Neural progenitor cell (in vitro differentiated cells): ENCODE data around the gene ING1. TPM values are rescaled to one million over a fixed set of nuclear protein-coding genes. Genes with fewer than 3 reads are reported as not detected.

Experiments
- DNase-seq: peaks from one replicate; pipeline ENCODE4 v3.0.0-alpha.2; 2016; ENCODE audit warnings: low spot score
- H2AFZ ChIP-seq: fragments of 200-600 bp; sonication (generic); replicated peaks from 2 replicates; pipeline ENCODE4 v1.6.1; 2016; ENCODE audit warnings: antibody characterized with exemption
- H3F3A ChIP-seq: fragments of 200-600 bp; sonication (generic); 2 replicates; pipeline ENCODE4 v1.6.1; 2016; ENCODE audit warnings: antibody characterized with exemption, low read depth
- H3K27ac ChIP-seq: fragments of 200-600 bp; sonication (generic); 2 replicates; pipeline ENCODE4 v1.5.1; 2016; ENCODE audit warnings: mild to moderate bottlenecking
- H3K27me3 ChIP-seq: fragments of 200-600 bp; sonication (generic); 2 replicates; pipeline ENCODE4 v1.6.1; 2016; ENCODE audit warnings: mild to moderate bottlenecking, moderate library complexity
- H3K36me3 ChIP-seq: fragments of 200-600 bp; sonication (generic); 2 replicates; pipeline ENCODE4 v1.5.1; 2016
- H3K4me1 ChIP-seq: fragments of 200-600 bp; sonication (generic); 2 replicates; pipeline ENCODE4 v1.6.1; 2016; ENCODE audit warnings: mixed run types
- H3K4me2 ChIP-seq: fragments of 200-600 bp; sonication (generic); 2 replicates; pipeline ENCODE4 v1.6.1; 2016
- H3K4me3 ChIP-seq: fragments of 200-600 bp; sonication (generic); 2 replicates; pipeline ENCODE4 v1.5.1; 2016
- H3K79me2 ChIP-seq: fragments of 200-600 bp; sonication (generic); 2 replicates; pipeline ENCODE4 v1.6.1; 2016; ENCODE audit warnings: low read depth
- H3K9ac ChIP-seq: fragments of 200-600 bp; sonication (generic); 2 replicates; pipeline ENCODE4 v1.6.1; 2016
- H3K9me3 ChIP-seq: fragments of 200-600 bp; sonication (generic); 2 replicates; pipeline ENCODE4 v1.5.1; 2016; ENCODE audit warnings: low read depth
- H4K20me1 ChIP-seq: fragments of 200-600 bp; sonication (generic); 2 replicates; pipeline ENCODE4 v1.6.1; 2016; ENCODE audit warnings: low read depth
- H3K27ac Mint-ChIP-seq: 3 replicates; pipeline ENCODE4 v1.8.0; 2021; ENCODE audit warnings: mixed read lengths
- H3K27me3 Mint-ChIP-seq: 2 replicates; pipeline ENCODE4 v1.8.0; 2022; ENCODE audit warnings: low read depth, mild to moderate bottlenecking, inconsistent platforms, moderate library complexity, mixed read lengths; ENCODE audit not compliant: insufficient read depth
- H3K36me3 Mint-ChIP-seq: 3 replicates; pipeline ENCODE4 v1.8.0; 2021; ENCODE audit warnings: mixed read lengths
- H3K4me1 Mint-ChIP-seq: 3 replicates; pipeline ENCODE4 v1.8.0; 2021; ENCODE audit warnings: mixed read lengths
- H3K4me3 Mint-ChIP-seq: 3 replicates; pipeline ENCODE4 v1.8.0; 2021; ENCODE audit warnings: mild to moderate bottlenecking, moderate library complexity, mixed read lengths
- H3K9me3 Mint-ChIP-seq: 3 replicates; pipeline ENCODE4 v1.8.0; 2020; ENCODE audit warnings: mixed read lengths
- CTCF ChIP-seq: fragments of 200-600 bp; sonication (generic); IDR thresholded peaks from 2 replicates; pipeline ENCODE4 v1.5.1; 2017; ENCODE audit warnings: antibody characterized with exemption, mild to moderate bottlenecking
- EZH2 ChIP-seq: fragments of 200-600 bp; sonication (generic); IDR thresholded peaks from 2 replicates; pipeline ENCODE4 v1.6.1; 2017; ENCODE audit warnings: antibody characterized with exemption, mild to moderate bottlenecking, moderate library complexity
- EZH2phosphoT487 ChIP-seq: fragments of 200-600 bp; sonication (generic); IDR thresholded peaks from 2 replicates; pipeline ENCODE4 v1.6.1; 2017; ENCODE audit warnings: antibody characterized with exemption
- total RNA-seq: library from RNA; depleted of rRNA; stranded (reverse); fragments of >200 nt; gene quantifications from 2 replicates; pipeline ENCODE4 v1.2.3, GENCODE V29; 2015; ENCODE audit warnings: low replicate concordance

ING1 gene
- total RNA-seq, 1 donor from 2014 or later = 14.7 TPM

- H3K4me3 ChIP-seq = no peak overlapping the region
- no peaks in the 10 kb centered on the region for H3F3A ChIP-seq
- Mint-ChIP-seq H3K9me3 (peaks cover 19% of the 10 kb centered on the region), H3K27me3 (peaks cover 2% of the 10 kb centered on the region), H3K4me3 (no peak overlapping the region), H3K36me3 (peaks cover 2% of the 10 kb centered on the region), H3K27ac (no peak overlapping the region), H3K4me1 (no peaks in the 10 kb centered on the region)
- H3K27ac ChIP-seq = no peak overlapping the region
- no peaks in the 10 kb centered on the region for H3K79me2 ChIP-seq
- no peaks in the 10 kb centered on the region for H3K36me3 ChIP-seq
- DNase-seq = no peak
- H4K20me1 ChIP-seq = no peaks in the 10 kb centered on the region
- H3K9ac ChIP-seq = no peak overlapping the region
- H2AFZ ChIP-seq = no peak overlapping the region
- no peak overlapping the region for H3K4me2 ChIP-seq
- no peaks in the 10 kb centered on the region for H3K27me3 ChIP-seq
- no peak for TF ChIP-seq CTCF
- no peak for TF ChIP-seq EZH2
- TF ChIP-seq EZH2phosphoT487 = no peak
- no peaks in the 10 kb centered on the region for H3K4me1 ChIP-seq
- H3K9me3 ChIP-seq = no peaks in the 10 kb centered on the region
Observed at GRCh38 chr13:110737555-110737954, 24.1 kb downstream of the ING1 start.

GRCh38 chr13:110743687-110744086 is 30.2 kb downstream of the ING1 start:
- H3K79me2 ChIP-seq = no peaks in the 10 kb centered on the region
- Mint-ChIP-seq H3K27ac (no peak overlapping the region), H3K9me3 (peaks cover 33% of the 10 kb centered on the region), H3K27me3 (peaks cover 2% of the 10 kb centered on the region), H3K4me3 (no peak overlapping the region), H3K4me1 (no peaks in the 10 kb centered on the region), H3K36me3 (peaks cover 2% of the 10 kb centered on the region)
- TF ChIP-seq EZH2phosphoT487 = no peak
- no peak for TF ChIP-seq CTCF
- TF ChIP-seq EZH2 = no peak
- no peak overlapping the region for H3K4me2 ChIP-seq
- no peak for DNase-seq
- H3K4me1 ChIP-seq = no peaks in the 10 kb centered on the region
- no peak overlapping the region for H2AFZ ChIP-seq
- H3K27ac ChIP-seq = no peak overlapping the region
- H3K9me3 ChIP-seq = peaks cover 5% of the 10 kb centered on the region
- H3K9ac ChIP-seq = no peak overlapping the region
- H3F3A ChIP-seq = no peaks in the 10 kb centered on the region
- no peaks in the 10 kb centered on the region for H3K36me3 ChIP-seq
- no peaks in the 10 kb centered on the region for H3K27me3 ChIP-seq
- no peaks in the 10 kb centered on the region for H4K20me1 ChIP-seq
- no peak overlapping the region for H3K4me3 ChIP-seq

- H4K20me1 ChIP-seq = no peaks in the 10 kb centered on the region
- H3K4me3 ChIP-seq = no peak overlapping the region
- TF ChIP-seq CTCF (no peak), EZH2 (no peak), EZH2phosphoT487 (no peak)
- H3K4me2 ChIP-seq = no peak overlapping the region
- H3K79me2 ChIP-seq = no peaks in the 10 kb centered on the region
- no peaks in the 10 kb centered on the region for H3K36me3 ChIP-seq
- H3K4me1 Mint-ChIP-seq = no peaks in the 10 kb centered on the region
- H3K9me3 Mint-ChIP-seq = peaks cover 26% of the 10 kb centered on the region
- H3K27me3 Mint-ChIP-seq = peaks cover 5% of the 10 kb centered on the region
- no peak overlapping the region for H3K9ac ChIP-seq
- no peak overlapping the region for H3K27ac ChIP-seq
- H3K27ac Mint-ChIP-seq = no peak overlapping the region
- no peaks in the 10 kb centered on the region for H3F3A ChIP-seq
- H3K4me1 ChIP-seq = no peaks in the 10 kb centered on the region
- DNase-seq = no peak
- peaks cover 5% of the 10 kb centered on the region for H3K9me3 ChIP-seq
- H3K36me3 Mint-ChIP-seq = peaks cover 13% of the 10 kb centered on the region
- no peaks in the 10 kb centered on the region for H3K27me3 ChIP-seq
- H3K4me3 Mint-ChIP-seq = no peak overlapping the region
- H2AFZ ChIP-seq = no peak overlapping the region
Observed at GRCh38 chr13:110746438-110746837, 32.9 kb downstream of the ING1 start.
